Stromal cell of bone marrow (primary cell): Measurements from ENCODE around the gene IRF2BP2.
"Not testable (repeated sequence)": the region's sequence is repeated elsewhere in the genome, so short reads cannot be mapped to it uniquely, and the experiment has no call there.

Experiments
- DNase-seq: peaks from one replicate; pipeline ENCODE4 v3.0.0-alpha.2; 2012; ENCODE audit warnings: low read depth

IRF2BP2 gene

GRCh38 chr1:234610061-234610665 lies at the start of gene IRF2BP2:
Gene IRF2BP2 (minus strand): TSS chr1:234610178. CDS start chr1:234609494, 684 bp downstream.
- DNase-seq, result no peak

GRCh38 chr1:234659538-234659937 lies 49.6 kb upstream of the IRF2BP2 start:
- DNase-seq, result peak; percentile 72

- peak; percentile 40 for DNase-seq
Measured at GRCh38 chr1:234658138-234658537, 48.2 kb upstream of the IRF2BP2 start.

GRCh38 chr1:234656944-234657654 lies 47.1 kb upstream of the IRF2BP2 start:
- peak; percentile 99 for DNase-seq

GRCh38 chr1:234656070-234656895 lies 46.3 kb upstream of the IRF2BP2 start:
- peak; percentile 57 for DNase-seq

DNA sequence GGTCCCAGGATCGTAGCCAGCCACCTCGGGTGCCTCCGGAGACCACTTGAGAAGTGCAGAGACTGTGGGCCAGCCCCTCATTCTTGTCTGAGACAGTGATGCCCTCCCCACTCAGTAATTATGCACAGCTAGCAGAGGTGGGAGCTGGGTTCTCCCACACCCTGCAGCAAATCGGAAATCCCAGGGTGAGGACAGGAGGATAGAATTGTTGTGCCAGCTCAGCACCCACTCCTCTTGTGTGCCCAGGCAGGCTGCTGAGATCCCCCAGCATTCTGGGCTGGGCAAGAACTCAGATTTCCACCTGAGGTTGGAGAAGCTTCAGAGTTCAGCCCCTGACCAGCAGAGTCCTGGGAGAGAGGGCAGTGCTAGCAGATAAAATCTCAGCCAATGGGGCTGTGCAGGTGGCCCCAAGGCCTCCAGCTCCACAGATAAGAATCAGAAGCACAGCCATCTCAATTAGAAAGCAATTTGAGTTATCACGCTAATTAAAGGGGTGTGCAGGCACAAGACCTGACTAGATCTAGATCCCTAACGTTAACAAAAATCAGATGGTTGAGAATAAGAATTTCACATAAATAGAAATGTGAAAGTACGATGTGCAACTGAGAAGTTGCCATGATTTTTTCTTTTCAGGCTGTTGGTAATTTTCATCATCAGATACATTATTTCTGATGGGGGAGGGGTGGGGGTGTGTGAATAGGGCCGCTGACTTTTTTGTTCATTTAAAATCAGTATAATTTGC lies 45.5 kb upstream of the IRF2BP2 start:
- DNase-seq, result no peak

- no peak for DNase-seq
Measured at GRCh38 chr1:234654002-234654733, 44.2 kb upstream of the IRF2BP2 start.

DNA sequence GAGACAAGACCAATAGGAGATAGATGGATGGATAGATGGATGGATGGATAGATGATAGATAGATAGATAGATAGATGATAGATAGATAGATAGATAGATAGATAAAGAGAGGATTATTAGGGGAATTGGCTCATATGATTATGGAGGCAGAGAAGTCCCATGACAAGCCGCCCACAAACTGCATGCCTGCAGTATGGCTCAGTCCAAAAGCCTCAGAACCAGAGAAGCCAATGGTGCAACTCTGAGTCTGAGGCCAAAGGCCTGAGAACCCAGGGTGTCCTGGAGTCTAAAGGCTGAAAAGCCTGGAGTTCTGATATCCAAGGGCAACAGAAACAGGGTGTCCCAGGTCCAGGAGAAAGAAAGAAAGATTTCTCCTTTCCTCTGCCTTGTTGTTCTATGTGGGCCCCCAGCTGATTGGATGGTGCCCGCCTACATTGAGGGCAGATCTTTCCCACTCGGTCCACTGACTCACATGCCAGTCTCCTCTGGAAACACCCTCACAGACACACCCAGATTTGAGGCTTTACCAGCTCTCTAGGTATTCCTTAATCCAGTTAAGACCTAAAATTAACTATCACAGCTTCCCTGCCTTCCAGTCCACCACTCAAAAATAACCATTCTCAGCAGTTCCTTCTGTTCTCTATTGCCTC lies 39.6 kb upstream of the IRF2BP2 start:
- DNase-seq, result no peak

DNA sequence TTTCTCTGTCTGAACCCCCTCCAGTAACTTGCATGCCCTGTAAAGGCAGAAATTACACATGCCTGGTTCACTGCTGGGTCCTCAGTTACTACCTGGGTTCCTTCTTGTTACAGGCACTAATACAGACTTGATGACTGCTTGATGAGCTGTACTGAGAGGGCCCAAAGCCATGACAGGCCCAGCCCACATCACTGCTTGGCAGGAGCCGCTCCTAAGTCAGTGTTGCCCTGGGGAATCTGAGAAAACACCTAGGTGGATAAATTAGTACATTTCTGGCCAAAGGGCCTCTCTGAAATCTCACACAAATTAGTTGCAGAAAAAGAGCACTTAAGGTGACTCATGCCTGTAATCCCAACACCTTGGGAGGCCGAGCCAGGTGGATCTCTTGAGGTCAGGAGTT lies 37.8 kb upstream of the IRF2BP2 start:
- DNase-seq, result no peak

GRCh38 chr1:234647245-234647644 lies 37.3 kb upstream of the IRF2BP2 start:
- no peak for DNase-seq

- DNase-seq, result no peak
Measured at GRCh38 chr1:234645964-234646363, 36.0 kb upstream of the IRF2BP2 start.

DNA sequence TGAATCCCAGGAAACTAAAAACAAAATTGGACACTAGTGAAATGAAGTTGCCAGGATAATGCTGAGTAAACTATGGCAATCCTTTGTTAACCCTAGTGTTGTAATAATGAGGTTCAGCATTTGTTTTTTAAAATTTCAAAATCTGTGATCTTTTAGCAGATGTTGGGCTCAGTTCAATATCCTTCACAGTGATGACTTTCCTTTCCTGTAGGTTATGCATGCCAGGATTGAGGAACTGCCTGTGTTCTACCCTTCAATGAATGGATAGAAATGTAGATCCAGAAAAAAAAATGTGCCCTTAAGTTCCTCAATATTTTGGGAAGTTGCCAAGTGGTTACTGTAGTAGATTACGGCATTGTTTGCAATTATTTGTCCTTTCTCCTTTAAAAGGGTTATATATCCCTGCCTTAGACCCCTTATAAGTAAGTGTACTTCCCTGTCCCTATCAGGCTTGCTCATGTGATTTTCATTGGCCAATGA lies 35.5 kb upstream of the IRF2BP2 start:
- no peak for DNase-seq

DNA sequence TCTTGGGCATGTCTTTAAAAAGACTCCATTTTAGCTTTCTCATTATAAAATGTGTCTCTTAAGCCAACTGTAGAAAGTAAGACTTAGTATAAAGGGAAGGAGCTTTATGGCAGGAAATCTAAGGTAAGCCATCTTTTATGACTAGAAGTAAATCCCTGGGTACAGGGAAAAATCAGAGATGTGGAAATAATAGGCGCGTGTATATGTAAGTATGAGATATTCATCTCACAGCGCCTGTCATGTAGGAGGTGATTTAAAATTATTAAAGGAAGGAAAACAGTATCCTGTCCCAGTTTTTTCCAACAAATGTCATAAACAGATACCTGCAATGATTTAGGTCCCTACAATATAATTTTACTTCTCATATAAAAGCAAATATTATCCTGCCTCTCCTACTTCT lies 35.0 kb upstream of the IRF2BP2 start:
- no peak for DNase-seq

GRCh38 chr1:234643850-234644134 lies 33.8 kb upstream of the IRF2BP2 start:
- DNase-seq, result no peak

DNA sequence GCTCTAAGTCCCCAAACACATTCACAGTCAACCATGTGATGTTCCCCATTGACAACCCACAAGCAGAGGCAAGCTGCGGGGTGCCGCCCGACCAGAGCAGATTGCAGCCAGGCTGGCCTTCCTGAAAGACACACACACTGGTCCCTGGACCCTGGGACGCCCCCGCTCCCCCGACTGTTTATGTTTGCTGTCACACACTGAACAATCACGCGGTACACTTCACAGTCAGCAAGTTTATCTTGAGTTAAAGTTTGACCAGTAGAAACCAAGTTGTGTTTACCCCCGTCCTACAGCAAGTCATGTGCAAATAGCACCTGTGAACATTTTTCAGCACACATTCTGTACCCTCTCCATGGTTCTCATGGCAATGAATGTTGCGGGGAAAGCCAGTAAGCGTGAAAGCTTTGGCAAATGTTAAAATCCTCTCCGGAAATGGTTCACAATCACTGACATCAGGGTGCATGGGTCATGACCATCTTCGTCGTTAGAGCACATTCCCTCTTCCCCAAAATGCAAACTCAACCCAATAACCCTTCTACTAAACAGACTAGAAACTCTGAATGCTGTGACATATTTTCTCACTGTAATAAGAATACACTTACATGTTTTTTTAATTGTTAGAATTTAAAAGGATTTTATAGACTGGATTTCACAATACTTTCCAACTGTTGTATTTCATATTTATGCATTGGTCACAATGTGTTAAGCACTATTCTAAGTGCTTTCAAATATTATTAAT lies 33.3 kb upstream of the IRF2BP2 start:
- no peak for DNase-seq

DNA sequence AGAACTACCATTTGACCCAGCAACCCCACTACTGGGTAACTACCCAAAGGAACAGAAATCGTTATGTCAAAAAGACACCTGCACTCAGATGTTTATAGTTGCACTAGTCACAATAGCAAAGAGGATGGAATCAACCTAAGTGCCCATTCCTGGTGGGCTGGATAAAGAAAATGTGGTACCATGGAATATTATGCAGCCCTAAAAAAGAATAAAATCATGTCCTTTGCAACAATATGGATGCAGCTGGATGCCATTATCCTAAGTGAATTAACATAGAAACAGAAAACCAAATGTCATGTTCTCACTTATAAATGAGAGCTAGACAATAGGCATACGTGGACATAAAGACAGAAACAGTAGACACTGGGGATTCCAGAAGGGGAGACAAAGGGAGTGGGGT lies 32.5 kb upstream of the IRF2BP2 start:
- DNase-seq, result no peak

DNA sequence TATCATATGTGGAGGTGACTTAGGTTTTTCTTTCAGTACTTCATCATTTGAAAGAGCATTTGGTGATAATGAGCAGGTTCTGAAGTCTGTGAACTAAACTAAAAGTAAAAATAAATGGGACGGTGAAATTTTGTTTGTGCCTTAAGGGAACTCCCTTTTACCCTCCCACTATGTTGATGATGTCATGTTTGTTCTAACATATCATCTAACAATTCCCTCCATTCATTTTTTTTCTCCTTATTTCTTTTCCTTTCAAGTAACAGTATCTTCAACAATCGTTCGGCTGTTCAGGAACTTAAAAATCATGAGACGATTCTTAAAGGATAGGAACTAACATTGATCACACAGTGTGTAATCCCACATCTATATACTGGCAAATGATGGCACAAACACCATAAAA lies 30.0 kb upstream of the IRF2BP2 start:
- no peak for DNase-seq

- no peak for DNase-seq
Measured at GRCh38 chr1:234638832-234639799, 29.1 kb upstream of the IRF2BP2 start.

DNA sequence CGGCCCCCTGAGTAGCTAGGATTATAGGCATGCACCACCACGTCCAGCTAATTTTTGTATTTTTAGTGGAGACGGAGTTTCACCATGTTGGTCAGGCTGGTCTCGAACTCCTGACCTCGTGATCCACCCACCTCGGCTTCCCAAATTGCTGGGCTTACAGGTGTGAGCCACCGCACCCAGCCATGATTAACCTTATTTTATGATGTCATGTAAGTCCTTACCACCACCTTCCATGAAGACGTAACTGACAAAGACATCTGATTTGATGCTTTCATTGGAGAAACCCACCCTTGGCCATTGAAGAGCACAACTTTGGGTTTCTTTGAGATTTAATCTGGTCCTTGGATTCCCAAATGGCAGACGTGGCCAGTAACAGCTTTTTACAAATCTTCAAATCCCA lies 24.9 kb upstream of the IRF2BP2 start:
- not testable (repeated sequence) for DNase-seq
